GM12864 (cell line): ENCODE results near the gene PNKP.

ENCODE experiments used
- DNase-seq: peaks from one replicate; pipeline ENCODE4 v3.0.0-alpha.2; 2011; ENCODE audit warnings: low read depth
- H3K4me3 ChIP-seq: 2 replicates; pipeline ENCODE4 v1.5.1; 2011; ENCODE audit warnings: mild to moderate bottlenecking, low read depth, low read length, control low read depth
- TF ChIP-seq, protein P1 (sequence below): IDR thresholded peaks from 2 replicates; pipeline ENCODE4 v1.5.1; 2011; ENCODE audit warnings: low read depth, mild to moderate bottlenecking, moderate library complexity, low read length, control low read depth, inconsistent platforms; ENCODE audit errors: missing control alignments

PNKP gene

DNA sequence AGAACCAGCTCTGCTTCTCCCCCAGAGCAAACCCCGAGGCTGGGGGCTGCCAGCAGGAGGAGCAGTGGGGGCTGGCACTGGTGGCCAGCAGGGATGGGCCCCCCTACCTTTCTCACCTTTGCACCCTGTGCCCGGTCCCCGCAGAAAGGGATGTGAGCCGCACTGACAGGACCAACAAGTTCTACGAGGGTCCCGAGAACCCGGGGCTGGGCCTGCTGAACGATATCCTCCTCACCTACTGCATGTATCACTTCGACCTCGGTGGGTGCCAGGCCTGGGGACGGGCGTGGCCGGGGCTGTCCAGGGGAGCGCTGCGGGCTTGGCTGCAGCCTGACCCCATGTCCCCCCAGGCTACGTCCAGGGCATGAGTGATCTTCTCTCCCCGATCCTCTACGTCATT, 16.7 kb upstream of the PNKP start:
- H3K4me3 ChIP-seq = no peak overlapping the region
- no peak for DNase-seq
- TF ChIP-seq, protein P1, sequence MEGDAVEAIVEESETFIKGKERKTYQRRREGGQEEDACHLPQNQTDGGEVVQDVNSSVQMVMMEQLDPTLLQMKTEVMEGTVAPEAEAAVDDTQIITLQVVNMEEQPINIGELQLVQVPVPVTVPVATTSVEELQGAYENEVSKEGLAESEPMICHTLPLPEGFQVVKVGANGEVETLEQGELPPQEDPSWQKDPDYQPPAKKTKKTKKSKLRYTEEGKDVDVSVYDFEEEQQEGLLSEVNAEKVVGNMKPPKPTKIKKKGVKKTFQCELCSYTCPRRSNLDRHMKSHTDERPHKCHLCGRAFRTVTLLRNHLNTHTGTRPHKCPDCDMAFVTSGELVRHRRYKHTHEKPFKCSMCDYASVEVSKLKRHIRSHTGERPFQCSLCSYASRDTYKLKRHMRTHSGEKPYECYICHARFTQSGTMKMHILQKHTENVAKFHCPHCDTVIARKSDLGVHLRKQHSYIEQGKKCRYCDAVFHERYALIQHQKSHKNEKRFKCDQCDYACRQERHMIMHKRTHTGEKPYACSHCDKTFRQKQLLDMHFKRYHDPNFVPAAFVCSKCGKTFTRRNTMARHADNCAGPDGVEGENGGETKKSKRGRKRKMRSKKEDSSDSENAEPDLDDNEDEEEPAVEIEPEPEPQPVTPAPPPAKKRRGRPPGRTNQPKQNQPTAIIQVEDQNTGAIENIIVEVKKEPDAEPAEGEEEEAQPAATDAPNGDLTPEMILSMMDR = no peak

DNA sequence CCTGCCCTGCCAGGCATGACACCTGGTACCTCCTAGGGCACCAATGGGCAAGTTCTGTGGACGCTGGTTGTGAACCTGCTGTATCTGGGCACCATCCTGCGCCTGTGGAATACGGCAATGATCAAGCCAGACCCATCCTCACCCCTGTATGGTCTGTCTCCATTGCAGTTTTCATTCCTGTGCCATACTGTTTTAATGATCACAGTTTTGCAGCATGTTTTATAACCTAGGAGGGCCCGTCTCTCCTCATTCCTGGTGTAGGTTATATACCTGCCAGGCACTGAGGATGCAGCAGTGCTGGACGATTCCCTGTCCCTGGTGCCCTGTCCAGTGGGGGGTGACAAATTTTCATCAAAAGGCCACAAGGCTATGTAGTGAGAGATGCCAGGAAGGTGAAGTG, 15.7 kb upstream of the PNKP start:
- H3K4me3 ChIP-seq = no peak overlapping the region
- TF ChIP-seq, protein P1 = no peak
- no peak for DNase-seq

DNA sequence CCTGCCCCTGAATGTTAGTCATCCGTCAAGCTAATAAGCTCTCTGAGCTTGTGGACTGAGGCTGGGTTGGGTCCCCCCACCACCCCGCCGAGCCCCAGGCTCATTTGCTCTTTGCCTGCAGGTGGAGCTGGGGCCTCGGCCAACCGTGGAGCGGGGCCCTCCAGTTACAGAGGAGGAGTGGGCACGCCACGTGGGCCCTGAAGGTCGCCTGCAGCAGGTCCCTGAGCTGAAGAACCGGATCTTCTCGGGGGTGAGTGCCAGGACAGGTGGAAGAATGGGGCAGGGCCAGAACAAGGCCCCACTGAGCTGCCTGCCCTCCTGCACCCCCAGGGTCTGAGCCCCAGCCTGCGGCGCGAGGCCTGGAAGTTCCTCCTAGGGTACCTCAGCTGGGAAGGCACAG, 15.3 kb upstream of the PNKP start:
- no peak for DNase-seq
- TF ChIP-seq, protein P1 = no peak
- H3K4me3 ChIP-seq = no peak overlapping the region

DNA sequence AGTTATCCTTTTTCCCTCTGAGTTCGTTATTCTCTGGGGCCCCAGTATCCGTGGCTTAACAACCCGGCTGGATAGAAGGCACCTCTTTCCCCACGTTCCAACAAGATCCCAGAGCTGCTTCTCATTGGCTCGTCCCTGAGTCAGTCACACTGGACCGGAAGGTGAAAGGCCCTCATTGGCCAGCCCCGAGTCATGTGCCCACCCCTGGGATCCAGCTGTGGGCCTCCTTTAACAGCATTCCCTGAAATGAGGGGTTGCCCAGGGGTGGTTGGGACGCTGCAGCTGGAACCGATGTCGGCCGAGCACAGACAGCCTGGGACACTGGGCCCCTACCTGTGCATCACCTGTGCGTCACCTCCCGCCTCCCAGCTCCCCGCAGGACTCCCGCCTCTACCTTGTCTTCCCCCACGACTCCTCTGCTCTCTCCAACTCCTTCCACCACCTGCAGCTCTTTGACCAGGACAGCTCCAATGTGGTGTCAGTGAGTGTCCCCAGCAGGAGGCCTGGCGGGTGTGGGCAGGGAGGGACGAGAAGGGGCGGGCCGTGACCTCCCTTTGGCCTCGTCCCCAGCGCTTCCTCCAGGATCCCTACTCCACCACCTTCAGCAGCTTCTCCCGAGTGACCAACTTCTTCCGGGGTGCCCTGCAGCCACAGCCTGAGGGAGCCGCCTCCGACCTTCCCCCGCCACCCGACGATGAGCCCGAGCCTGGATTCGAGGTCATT, 14.5 kb upstream of the PNKP start:
- TF ChIP-seq, protein P1 = no peak
- no peak overlapping the region for H3K4me3 ChIP-seq
- no peak for DNase-seq

DNA sequence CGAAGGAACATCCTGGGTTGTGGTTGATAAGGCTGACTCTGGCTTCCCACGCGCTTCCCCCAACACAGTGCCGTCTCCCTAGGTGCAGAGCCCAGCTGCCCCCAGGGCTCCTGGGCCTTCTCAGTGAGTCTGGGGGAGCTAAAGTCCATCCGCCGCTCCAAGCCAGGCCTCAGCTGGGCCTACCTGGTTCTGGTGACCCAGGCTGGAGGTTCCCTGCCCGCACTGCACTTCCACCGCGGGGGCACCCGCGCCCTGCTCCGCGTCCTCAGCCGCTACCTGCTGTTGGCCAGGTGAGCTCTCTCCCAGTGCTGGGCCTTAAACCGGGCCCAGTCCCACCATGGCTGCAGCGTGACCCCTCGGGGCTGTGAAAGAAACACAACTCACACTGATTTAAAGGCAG, 13.8 kb upstream of the PNKP start:
- no peak for DNase-seq
- no peak overlapping the region for H3K4me3 ChIP-seq
- TF ChIP-seq, protein P1 = no peak

DNA sequence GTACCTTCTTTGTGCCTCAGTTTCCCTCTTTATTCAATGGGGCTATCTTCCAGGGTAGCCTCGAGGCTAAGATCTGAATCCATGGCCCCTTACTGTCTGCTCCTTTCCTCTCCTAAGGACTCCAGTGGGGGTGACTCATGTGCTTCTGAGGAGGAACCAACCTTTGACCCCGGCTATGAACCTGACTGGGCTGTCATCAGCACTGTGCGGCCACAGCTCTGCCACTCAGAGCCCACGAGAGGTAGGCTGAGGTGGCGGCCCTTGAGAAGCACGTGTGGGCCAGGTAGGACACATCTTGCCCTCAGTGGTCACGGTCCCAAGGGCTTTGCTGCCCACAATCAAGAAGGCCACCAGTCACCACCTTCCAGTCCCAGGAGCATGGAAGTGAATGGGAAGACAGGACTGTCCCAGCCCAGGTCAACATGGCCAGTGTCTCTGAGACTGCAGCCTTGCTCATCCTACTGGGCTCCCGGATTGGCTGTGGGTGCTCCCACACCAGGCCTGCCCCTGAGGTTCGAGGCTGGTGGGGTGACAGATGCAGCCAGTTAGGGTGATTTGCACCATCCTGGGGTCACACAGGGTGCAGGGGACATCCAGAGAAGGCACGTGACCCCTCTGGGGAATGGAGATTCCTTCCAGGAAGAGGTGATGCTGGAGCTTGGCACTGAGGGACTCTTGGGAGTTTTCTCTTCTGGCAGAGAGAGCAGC, 12.9 kb upstream of the PNKP start:
- DNase-seq = no peak
- no peak overlapping the region for H3K4me3 ChIP-seq
- TF ChIP-seq, protein P1 = no peak
